ENCODE data around the gene CREB5.
A peak's percentile ranks its signal among the peaks of the same experiment; 100 is the strongest.
"Not testable (repeated sequence)": the region's sequence is repeated elsewhere in the genome, so short reads cannot be mapped to it uniquely, and the experiment has no call there.

The CREB5 gene

GRCh38 chr7:28586736-28587135, 174.4 kb downstream of the CREB5 start:
- no peak for DNase-seq

- DNase-seq: no peak
Observed at GRCh38 chr7:28587211-28587610, 174.9 kb downstream of the CREB5 start.

- no peak for DNase-seq
Observed at GRCh38 chr7:28588602-28589001, 176.3 kb downstream of the CREB5 start.

GRCh38 chr7:28591041-28591674, 178.8 kb downstream of the CREB5 start:
- DNase-seq: no peak

- DNase-seq: no peak
Observed at GRCh38 chr7:28591725-28592349, 179.5 kb downstream of the CREB5 start.

- no peak for DNase-seq
Observed at GRCh38 chr7:28592861-28593260, 180.5 kb downstream of the CREB5 start.

- peak; percentile 71 for DNase-seq
Observed at GRCh38 chr7:28595076-28595475, 182.8 kb downstream of the CREB5 start.

GRCh38 chr7:28595801-28596200, 183.5 kb downstream of the CREB5 start:
- DNase-seq: peak; percentile 29

GRCh38 chr7:28596245-28596935, 184.1 kb downstream of the CREB5 start:
- peak; percentile 85 for DNase-seq

- DNase-seq: no peak
Observed at GRCh38 chr7:28597284-28597683, 185.0 kb downstream of the CREB5 start.

GRCh38 chr7:28598037-28598436, 185.7 kb downstream of the CREB5 start:
- DNase-seq: not testable (repeated sequence)

- DNase-seq: no peak
Observed at GRCh38 chr7:28598586-28598985, 186.3 kb downstream of the CREB5 start.

GRCh38 chr7:28599411-28599810, 187.1 kb downstream of the CREB5 start:
- no peak for DNase-seq

GRCh38 chr7:28602282-28602681, 190.0 kb downstream of the CREB5 start:
- no peak for DNase-seq

GRCh38 chr7:28605427-28606085, 193.2 kb downstream of the CREB5 start:
- no peak for DNase-seq

GRCh38 chr7:28606421-28606820, 194.1 kb downstream of the CREB5 start:
- no peak for DNase-seq

- no peak for DNase-seq
Observed at GRCh38 chr7:28607855-28608193, 195.5 kb downstream of the CREB5 start.

GRCh38 chr7:28608237-28608656, 195.9 kb downstream of the CREB5 start:
- no peak for DNase-seq

- no peak for DNase-seq
Observed at GRCh38 chr7:28608731-28609130, 196.4 kb downstream of the CREB5 start.

GRCh38 chr7:28609608-28610007, 197.3 kb downstream of the CREB5 start:
- DNase-seq: no peak

- not testable (repeated sequence) for DNase-seq
Observed at GRCh38 chr7:28611399-28611897, 199.1 kb downstream of the CREB5 start.

- DNase-seq: no peak
Observed at GRCh38 chr7:28613262-28613661, 200.9 kb downstream of the CREB5 start.

GRCh38 chr7:28615091-28615490, 202.8 kb downstream of the CREB5 start:
- DNase-seq: no peak

Measured in fibroblast of skin of scalp (primary cell).